ENCODE results near the gene KIAA0513. TPM values are rescaled to one million over a fixed set of nuclear protein-coding genes. Genes with fewer than 3 reads are reported as not detected.

KIAA0513 gene
- total and polyA plus RNA-seq, 2 donors (not counting 3 experiments of a cell fraction or from before 2014, with no cell fraction given) = 1.8 to 4.3 TPM

DNA sequence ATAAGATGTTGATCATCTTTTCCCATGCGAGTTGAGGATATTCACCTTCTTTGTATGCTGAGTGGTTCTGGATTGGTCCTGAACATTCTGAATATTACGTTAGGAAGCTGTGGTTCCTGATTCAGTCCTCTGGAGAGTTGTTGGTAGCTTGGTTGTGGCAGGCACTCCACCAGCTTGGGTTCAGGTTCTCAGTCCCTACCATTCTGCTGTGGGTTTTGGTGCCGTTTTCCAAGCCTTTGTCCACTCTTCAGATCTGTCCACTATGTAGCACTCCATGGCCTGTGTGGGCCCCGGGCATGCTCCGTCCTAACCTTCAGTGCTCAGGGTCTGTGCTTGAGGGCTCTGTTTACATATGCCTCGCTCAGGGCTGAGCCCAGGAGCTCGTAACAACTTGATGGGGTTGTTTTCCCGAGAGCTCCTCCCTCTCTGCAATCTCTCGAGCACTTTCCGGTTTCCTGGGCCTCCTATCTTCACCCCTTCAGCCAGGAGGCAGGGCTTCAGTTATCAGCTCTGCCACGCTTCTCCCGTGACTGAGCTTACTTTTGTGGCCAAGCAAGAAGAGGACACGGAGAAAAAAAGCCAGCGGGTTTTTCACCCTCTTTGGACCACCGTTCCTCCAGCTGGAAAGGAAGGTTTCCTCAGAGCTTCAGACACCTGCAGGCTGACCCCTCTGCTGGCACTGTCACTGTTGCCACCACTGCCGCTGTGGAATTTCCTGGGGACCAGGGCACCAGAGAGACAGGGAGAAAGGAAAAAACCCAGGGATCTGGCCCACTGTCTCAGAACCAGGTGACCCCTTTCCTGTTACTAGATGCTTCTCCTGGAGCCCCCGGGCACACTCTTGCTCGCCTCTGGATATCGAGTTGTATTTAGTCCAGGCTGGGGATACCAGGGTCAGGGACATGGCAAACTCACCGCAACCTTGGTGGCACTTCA is 19.6 kb downstream of the KIAA0513 start:
- H3K27ac ChIP-seq (ENCODE audit: insufficient read depth, low read depth, low read length) = no peak overlapping the region
- H3K9me3 ChIP-seq (replicated peaks; ENCODE audit: control insufficient read depth, insufficient read depth, low read length) = no peaks in the 10 kb centered on the region
- BruUV-seq (replicated peaks) = no TSS peak
- H3K36me3 ChIP-seq (ENCODE audit: control insufficient read depth in 2 of 2, extremely low read depth in 1 of 2, insufficient read depth in 2 of 2, low read length in 2 of 2) = no peaks in the 10 kb centered on the region
- intact Hi-C loops (cut with micrococcal nuclease) = no loop called here
- H3K79me2 ChIP-seq (ENCODE audit: control insufficient read depth, insufficient read depth, low read length) = no peaks in the 10 kb centered on the region
- H3K9me1 ChIP-seq (replicated peaks; ENCODE audit: control insufficient read depth, extremely low read depth, insufficient read depth, low read length) = no peaks in the 10 kb centered on the region
- TF ChIP-seq POLR2A (IDR thresholded peaks at IDR 0.05; ENCODE audit: low read depth, low read length) = no peak
- no peak for TF ChIP-seq FOS (IDR thresholded peaks at IDR 0.05; ENCODE audit: borderline replicate concordance, insufficient read depth, low read length)
- TF ChIP-seq POLR2AphosphoS5 (IDR thresholded peaks at IDR 0.05; ENCODE audit: insufficient read depth, low read depth, low read length) = no peak
- TF ChIP-seq, protein P1, sequence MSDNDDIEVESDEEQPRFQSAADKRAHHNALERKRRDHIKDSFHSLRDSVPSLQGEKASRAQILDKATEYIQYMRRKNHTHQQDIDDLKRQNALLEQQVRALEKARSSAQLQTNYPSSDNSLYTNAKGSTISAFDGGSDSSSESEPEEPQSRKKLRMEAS (IDR thresholded peaks at IDR 0.05; ENCODE audit: insufficient read depth, insufficient read length) = no peak
- TF ChIP-seq, protein P2, sequence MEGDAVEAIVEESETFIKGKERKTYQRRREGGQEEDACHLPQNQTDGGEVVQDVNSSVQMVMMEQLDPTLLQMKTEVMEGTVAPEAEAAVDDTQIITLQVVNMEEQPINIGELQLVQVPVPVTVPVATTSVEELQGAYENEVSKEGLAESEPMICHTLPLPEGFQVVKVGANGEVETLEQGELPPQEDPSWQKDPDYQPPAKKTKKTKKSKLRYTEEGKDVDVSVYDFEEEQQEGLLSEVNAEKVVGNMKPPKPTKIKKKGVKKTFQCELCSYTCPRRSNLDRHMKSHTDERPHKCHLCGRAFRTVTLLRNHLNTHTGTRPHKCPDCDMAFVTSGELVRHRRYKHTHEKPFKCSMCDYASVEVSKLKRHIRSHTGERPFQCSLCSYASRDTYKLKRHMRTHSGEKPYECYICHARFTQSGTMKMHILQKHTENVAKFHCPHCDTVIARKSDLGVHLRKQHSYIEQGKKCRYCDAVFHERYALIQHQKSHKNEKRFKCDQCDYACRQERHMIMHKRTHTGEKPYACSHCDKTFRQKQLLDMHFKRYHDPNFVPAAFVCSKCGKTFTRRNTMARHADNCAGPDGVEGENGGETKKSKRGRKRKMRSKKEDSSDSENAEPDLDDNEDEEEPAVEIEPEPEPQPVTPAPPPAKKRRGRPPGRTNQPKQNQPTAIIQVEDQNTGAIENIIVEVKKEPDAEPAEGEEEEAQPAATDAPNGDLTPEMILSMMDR (IDR thresholded peaks at IDR 0.05; ENCODE audit: extremely low read depth in 1 of 2, insufficient read depth in 1 of 2, low read depth in 1 of 2, low read length in 2 of 2) = no peak
- no peak for TF ChIP-seq GATA2 (IDR thresholded peaks at IDR 0.05; ENCODE audit: insufficient read depth, insufficient read length, low read depth, low read length)
- no peak for TF ChIP-seq MYC (IDR thresholded peaks at IDR 0.05; ENCODE audit: low read depth, low read length)
- no peak for TF ChIP-seq EZH2 (IDR thresholded peaks at IDR 0.05; ENCODE audit: borderline replicate concordance, low read depth, low read length, severe bottlenecking)
- no peak for TF ChIP-seq JUN (IDR thresholded peaks at IDR 0.05; ENCODE audit: borderline replicate concordance, insufficient read depth, insufficient read length, low read depth)
- H3K4me1 ChIP-seq (ENCODE audit: control insufficient read depth, extremely low read depth, insufficient read depth, low read length) = no peaks in the 10 kb centered on the region
- no peak overlapping the region for H3K4me3 ChIP-seq (replicated peaks in 1 of 3; ENCODE audit: insufficient read depth in 1 of 3, low read depth in 1 of 3, low read length in 3 of 3)
- dilution Hi-C loops (cut with MboI; ENCODE audit: extremely low pct_ligation_motif_present, low sequenced_read_pairs) = no loop called here
- no peak overlapping the region for H3K4me2 ChIP-seq (ENCODE audit: insufficient read depth, low read length)
- H3K9ac ChIP-seq (replicated peaks; ENCODE audit: extremely low read depth, insufficient read depth, low read length) = no peak overlapping the region
- FAIRE-seq (no peak), DNase-seq (ENCODE audit: low read depth, low spot score) (no peak)
- ChIA-PET CTCF (interaction anchor here (0.7 to 2.6 kb wide), 5 partner anchors 9 to 76 kb away, joined by 3 to 15 read pairs (median 4); no protein-coding TSS in a partner anchor), POLR2A (no interaction called here)
- H2AFZ ChIP-seq (ENCODE audit: low read depth, low read length) = no peak overlapping the region
- H4K20me1 ChIP-seq (replicated peaks; ENCODE audit: control insufficient read depth, extremely low read depth, insufficient read depth, low read length) = no peaks in the 10 kb centered on the region
- no peaks in the 10 kb centered on the region for H3K27me3 ChIP-seq (ENCODE audit: control insufficient read depth in 2 of 2, insufficient read depth in 2 of 2, low read length in 2 of 2)

All from endothelial cell of umbilical vein (primary cell).